Activated CD4-positive, alpha-beta T cell treated with anti-CD3 and anti-CD28 coated beads for 1 hour (primary cell): ENCODE results near the gene UBE4B.
"Not testable (repeated sequence)": the region's sequence is repeated elsewhere in the genome, so short reads cannot be mapped to it uniquely, and the experiment has no call there.

ENCODE experiments used
- DNase-seq: peaks from one replicate; pipeline ENCODE4 v3.0.0-alpha.2; 2020

The UBE4B gene

GRCh38 chr1:10213186-10213705, 180.5 kb downstream of the UBE4B start:
- no peak for DNase-seq

DNA sequence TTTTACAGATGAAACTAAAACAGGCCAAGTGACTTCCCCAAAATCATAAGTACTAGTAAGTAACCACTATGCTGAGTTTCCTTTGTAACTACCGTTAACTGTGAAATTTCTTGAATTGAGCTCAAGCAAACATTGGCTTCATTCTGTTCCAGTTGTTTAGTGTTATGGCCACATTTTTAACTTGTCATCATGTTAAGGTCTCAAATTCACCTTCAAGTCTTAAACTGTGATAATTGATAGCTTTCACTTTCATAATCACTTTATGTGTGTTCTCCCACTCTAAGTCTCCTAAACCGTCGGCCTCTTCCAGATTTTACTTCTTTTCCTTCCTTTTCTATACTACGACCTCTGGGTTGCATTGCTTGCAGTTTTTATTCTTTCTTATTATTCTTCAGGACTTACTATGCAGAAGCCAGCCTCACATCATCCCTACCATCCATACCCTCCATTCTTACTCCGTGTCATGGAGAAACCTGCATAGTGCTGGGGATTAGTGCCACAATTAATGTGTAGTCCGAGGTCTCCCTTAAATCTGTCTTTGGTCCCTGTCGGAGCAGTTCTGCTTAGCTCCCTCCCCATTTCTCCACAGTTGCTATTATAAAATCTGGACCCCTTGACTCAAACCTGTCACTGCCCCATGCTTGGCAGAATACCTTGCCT, 183.5 kb downstream of the UBE4B start:
- DNase-seq: no peak

- DNase-seq: no peak
These were observed 185.1 kb downstream of the UBE4B start for GRCh38 chr1:10217748-10218441.

GRCh38 chr1:10220200-10220599, 187.4 kb downstream of the UBE4B start:
- no peak for DNase-seq

- DNase-seq: not testable (repeated sequence)
These were observed 187.9 kb downstream of the UBE4B start for GRCh38 chr1:10220657-10221056.

- DNase-seq: no peak
These were observed 192.8 kb downstream of the UBE4B start for GRCh38 chr1:10225573-10225972.

- DNase-seq: no peak
These were observed 195.8 kb downstream of the UBE4B start for GRCh38 chr1:10228528-10228927.

GRCh38 chr1:10229903-10230302, 197.1 kb downstream of the UBE4B start:
- no peak for DNase-seq
